BJ (cell line): ENCODE data around the gene OSM. TPM values are rescaled to one million over a fixed set of nuclear protein-coding genes. Genes with fewer than 3 reads are reported as not detected.
A peak's percentile ranks its signal among the peaks of the same experiment; 100 is the strongest.
"Not testable (repeated sequence)": the region's sequence is repeated elsewhere in the genome, so short reads cannot be mapped to it uniquely, and the experiment has no call there.

Experiments used
- CTCF ChIA-PET: fragments of 350-600 bp; formaldehyde crosslinking; extraction: SDS; loops from one replicate; lab custom pipeline; 2021; ENCODE audit warnings: antibody characterized with exemption, inconsistent platforms; lab: Yijun Ruan, JAX
- POLR2A ChIA-PET: fragments of 300-600 bp; sonication (Branson Sonifier 250); formaldehyde crosslinking; extraction: SDS; loops from one replicate; lab custom pipeline; 2021; ENCODE audit warnings: antibody characterized with exemption; lab: Charles Lee
- DNase-seq: peaks from one replicate; pipeline ENCODE4 v3.0.0-alpha.2; 2011; ENCODE audit warnings: low read depth
- H3K27me3 ChIP-seq: 2 replicates; pipeline ENCODE4 v1.6.0; 2011; ENCODE audit warnings: low read length; ENCODE audit not compliant: control insufficient read depth, insufficient read depth
- H3K36me3 ChIP-seq: 2 replicates; pipeline ENCODE4 v1.5.1; 2011; ENCODE audit warnings: low read length; ENCODE audit not compliant: control insufficient read depth, insufficient read depth
- H3K4me3 ChIP-seq: 2 replicates; pipeline ENCODE4 v1.5.1; 2011; ENCODE audit warnings: low read depth, mild to moderate bottlenecking, control low read depth, low read length
- polyA plus RNA-seq: library from polyadenylated mRNA; depleted of rRNA; stranded (reverse); fragments of >200 nt; gene quantifications from 2 replicates; pipeline ENCODE4 v1.2.3, GENCODE V29; 2011
- TF ChIP-seq, protein P1 (sequence below): IDR thresholded peaks from 2 replicates; pipeline ENCODE4 v1.5.1; 2011; ENCODE audit warnings: low read depth, mild to moderate bottlenecking, control low read depth, inconsistent platforms, low read length, moderate library complexity; ENCODE audit not compliant: insufficient read depth

OSM gene
- polyA plus RNA-seq, 1 experiment = not detected

DNA sequence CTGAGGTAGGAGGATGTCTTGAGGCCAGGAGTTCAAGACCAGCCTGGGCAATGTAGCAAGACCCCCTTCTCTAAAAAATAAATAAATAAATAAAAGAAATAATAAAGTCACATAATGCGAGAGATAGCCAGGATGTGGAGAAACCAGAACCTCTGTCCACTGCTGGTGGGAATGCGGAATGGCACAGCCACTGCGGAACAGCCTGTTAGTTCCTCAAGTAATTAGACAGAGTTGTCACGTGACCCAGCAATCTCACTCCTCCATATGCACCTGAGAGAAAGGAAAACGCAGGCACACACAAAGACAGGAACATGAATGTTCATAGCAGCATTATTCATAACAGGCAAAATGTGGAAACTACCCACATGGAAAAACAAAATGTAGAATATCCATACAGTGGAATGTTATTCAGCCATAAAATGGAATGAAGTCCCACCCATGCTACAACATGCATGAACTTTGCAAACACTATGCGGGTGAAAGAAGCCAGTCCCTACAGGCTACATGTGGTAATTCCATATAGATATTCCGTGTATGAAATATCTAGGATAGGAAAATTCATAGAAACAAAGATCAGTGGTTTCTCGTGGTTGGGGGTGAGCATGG, 47.5 kb downstream of the OSM start:
- ChIA-PET CTCF (interaction anchor here (1.6 kb wide), 1 partner anchor 15 kb away, joined by 6 read pairs; no protein-coding TSS in a partner anchor), POLR2A (no interaction called here)
- TF ChIP-seq, protein P1, sequence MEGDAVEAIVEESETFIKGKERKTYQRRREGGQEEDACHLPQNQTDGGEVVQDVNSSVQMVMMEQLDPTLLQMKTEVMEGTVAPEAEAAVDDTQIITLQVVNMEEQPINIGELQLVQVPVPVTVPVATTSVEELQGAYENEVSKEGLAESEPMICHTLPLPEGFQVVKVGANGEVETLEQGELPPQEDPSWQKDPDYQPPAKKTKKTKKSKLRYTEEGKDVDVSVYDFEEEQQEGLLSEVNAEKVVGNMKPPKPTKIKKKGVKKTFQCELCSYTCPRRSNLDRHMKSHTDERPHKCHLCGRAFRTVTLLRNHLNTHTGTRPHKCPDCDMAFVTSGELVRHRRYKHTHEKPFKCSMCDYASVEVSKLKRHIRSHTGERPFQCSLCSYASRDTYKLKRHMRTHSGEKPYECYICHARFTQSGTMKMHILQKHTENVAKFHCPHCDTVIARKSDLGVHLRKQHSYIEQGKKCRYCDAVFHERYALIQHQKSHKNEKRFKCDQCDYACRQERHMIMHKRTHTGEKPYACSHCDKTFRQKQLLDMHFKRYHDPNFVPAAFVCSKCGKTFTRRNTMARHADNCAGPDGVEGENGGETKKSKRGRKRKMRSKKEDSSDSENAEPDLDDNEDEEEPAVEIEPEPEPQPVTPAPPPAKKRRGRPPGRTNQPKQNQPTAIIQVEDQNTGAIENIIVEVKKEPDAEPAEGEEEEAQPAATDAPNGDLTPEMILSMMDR = peak; percentile 25
- Histone ChIP-seq H3K27me3 (no peaks in the 10 kb centered on the region), H3K36me3 (no peaks in the 10 kb centered on the region), H3K4me3 (no peak overlapping the region)
- DNase-seq = no peak

DNA sequence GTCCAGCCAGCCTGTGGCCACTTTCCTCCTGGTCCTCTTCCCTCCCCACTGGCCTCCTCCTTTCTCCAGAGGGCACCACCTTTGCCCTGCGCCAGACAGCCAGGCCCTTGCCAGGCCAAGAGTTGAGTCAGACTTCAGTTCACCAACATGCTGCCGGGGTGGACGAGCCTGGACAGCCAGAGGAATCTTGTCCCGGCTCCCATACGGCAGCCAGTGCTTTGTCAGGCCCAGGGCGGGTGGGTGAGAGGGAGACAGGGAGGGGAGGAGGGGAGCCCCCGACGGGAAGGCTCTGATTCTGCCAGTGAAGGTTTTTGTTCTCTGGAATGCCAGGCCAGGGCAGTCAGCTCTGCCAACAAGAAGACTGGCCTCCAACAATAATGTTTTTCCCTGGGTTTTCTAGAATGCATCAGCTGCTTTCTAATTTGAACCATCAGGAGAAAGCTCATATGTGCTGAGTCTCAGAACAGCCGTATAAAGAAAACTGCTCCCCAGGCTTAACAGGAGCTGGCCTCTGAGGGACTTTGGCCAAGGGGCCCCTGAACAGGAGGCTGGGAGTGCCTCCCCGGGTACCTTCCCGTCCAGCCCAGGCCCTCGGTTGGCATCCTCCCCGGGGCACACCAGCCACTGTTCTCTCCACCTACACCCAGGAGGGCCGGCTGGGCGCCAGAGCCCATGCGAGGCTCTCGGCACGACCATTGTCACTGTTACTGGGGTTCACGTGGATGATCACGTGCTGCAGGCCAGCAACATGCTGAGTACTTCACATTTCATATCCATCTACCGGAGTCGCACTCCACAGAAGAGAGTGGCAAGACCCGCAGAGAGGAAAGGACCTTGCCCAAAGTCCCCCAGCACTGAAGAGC, 48.7 kb downstream of the OSM start:
- no peaks in the 10 kb centered on the region for H3K27me3 ChIP-seq
- ChIA-PET CTCF (interaction anchor here (0.6 to 1.6 kb wide), 3 partner anchors 17 to 208 kb away, joined by 3 to 6 read pairs (median 5); no protein-coding TSS in a partner anchor), POLR2A (no interaction called here)
- no peak for DNase-seq
- no peak overlapping the region for H3K4me3 ChIP-seq
- no peaks in the 10 kb centered on the region for H3K36me3 ChIP-seq
- TF ChIP-seq, protein P1 = no peak

DNA sequence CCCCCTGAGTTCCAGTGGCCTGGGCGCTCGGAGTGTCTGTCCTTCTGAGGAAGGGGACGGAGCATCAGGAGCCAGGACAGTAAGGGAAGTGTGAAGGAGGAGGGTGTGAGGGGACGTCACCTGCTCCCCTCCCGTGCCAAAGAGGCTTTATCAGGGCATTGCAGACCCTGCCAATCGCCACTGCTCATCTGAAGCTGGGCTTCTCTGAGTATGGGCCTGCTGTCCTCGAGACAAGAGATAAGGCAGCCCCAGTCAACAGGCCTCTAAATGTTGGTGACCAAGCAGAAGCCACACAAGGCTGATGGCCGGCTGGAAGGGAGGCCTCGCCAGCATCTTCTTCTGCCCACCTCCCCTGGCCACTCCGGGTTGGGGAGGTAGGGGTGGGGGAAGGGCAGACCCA, 49.9 kb downstream of the OSM start:
- CTCF ChIA-PET = no interaction called here
- no peaks in the 10 kb centered on the region for H3K27me3 ChIP-seq
- TF ChIP-seq, protein P1 = no peak
- POLR2A ChIA-PET = no interaction called here
- no peak for DNase-seq
- no peaks in the 10 kb centered on the region for H3K36me3 ChIP-seq
- H3K4me3 ChIP-seq = no peak overlapping the region

DNA sequence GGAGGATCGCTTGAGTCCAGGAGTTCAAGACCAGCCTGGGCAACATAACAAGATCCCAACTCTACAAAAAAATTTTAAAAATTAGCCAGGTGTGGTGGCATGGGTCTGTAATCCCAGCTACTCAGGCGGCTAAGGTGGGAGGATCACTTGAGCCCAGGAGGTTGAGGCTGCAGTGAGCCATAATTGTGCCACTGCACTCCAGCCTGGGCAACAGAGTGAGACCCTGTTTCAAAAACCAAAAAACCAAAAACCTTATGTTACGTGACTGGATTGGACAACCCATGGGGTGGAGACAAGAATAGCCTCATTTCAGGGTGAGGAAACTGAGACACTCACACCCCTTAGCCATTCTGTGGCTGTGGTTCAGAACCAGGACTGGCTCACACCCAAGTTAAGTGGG, 50.4 kb downstream of the OSM start:
- DNase-seq, H3K27me3 ChIP-seq, H3K36me3 ChIP-seq, H3K4me3 ChIP-seq, CTCF ChIA-PET, POLR2A ChIA-PET: not testable (repeated sequence)

DNA sequence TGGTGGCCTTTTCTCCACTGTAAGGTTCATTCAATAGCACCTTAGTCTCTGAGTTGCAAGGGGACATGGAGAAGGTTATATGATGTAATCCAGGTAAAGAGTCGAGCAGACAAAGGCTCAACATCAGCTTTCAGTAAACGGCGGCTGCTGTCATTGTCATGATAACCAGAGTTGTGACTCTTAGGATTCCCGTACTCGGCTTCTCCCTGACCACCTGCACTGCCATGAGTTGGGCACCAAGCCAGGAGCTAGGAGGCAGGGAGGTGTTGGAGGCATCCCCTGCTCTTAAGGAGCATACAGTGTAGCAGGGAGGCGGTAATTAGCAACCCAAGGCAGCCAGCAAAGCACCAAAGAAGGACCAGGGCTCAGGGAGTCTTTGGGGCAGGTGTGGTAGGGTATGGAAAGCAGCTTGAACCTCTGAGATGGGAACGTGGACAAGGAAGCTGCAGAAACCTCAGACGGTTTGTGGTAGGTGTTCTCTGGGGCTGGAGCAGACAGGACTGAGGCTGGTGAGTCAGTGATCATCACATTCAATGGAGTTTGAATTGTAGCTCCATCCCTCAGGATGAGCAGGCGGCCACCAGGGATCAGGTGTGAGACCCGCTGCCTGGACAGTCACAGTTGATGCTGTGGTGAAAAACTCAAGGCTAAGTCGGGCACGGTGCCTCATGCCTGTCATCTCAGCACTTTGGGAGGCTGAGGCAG, 51.8 kb downstream of the OSM start:
- ChIA-PET POLR2A (no interaction called here), CTCF (interaction anchor here (0.8 to 1.9 kb wide), 2 partner anchors 23 to 41 kb away, joined by 3 to 4 read pairs; no protein-coding TSS in a partner anchor)
- no peaks in the 10 kb centered on the region for H3K36me3 ChIP-seq
- H3K4me3 ChIP-seq = no peak overlapping the region
- no peaks in the 10 kb centered on the region for H3K27me3 ChIP-seq
- TF ChIP-seq, protein P1 = no peak
- DNase-seq = no peak
